SW480 (cell line): ENCODE data around the gene NKX1-1.
"Not testable (repeated sequence)": the region's sequence is repeated elsewhere in the genome, so short reads cannot be mapped to it uniquely, and the experiment has no call there.

ENCODE experiments used
- DNase-seq: peaks from one replicate; pipeline ENCODE4 v3.0.0-alpha.2; 2016; ENCODE audit warnings: low spot score

The NKX1-1 gene

GRCh38 chr4:1404573-1405253 is 1.5 kb downstream of the NKX1-1 start:
- no peak for DNase-seq

- no peak for DNase-seq
Observed at GRCh38 chr4:1403591-1404572, 2.4 kb downstream of the NKX1-1 start.

- no peak for DNase-seq
Observed at GRCh38 chr4:1403177-1403583, 3.1 kb downstream of the NKX1-1 start.

GRCh38 chr4:1402516-1403091 is 3.6 kb downstream of the NKX1-1 start:
- DNase-seq: no peak

GRCh38 chr4:1402021-1402515 is 4.2 kb downstream of the NKX1-1 start:
- DNase-seq: no peak

GRCh38 chr4:1401409-1402020 is 4.7 kb downstream of the NKX1-1 start:
- no peak for DNase-seq

GRCh38 chr4:1400831-1401408 is 5.3 kb downstream of the NKX1-1 start:
- DNase-seq: no peak

- DNase-seq: no peak
Observed at GRCh38 chr4:1400191-1400805, 5.9 kb downstream of the NKX1-1 start.

- no peak for DNase-seq
Observed at GRCh38 chr4:1399508-1400190, 6.6 kb downstream of the NKX1-1 start.

- no peak for DNase-seq
Observed at GRCh38 chr4:1398681-1399507, 7.3 kb downstream of the NKX1-1 start.

GRCh38 chr4:1396806-1397455 is 9.3 kb downstream of the NKX1-1 start:
- no peak for DNase-seq

GRCh38 chr4:1395941-1396805 is 10.1 kb downstream of the NKX1-1 start:
- no peak for DNase-seq

- not testable (repeated sequence) for DNase-seq
Observed at GRCh38 chr4:1395389-1395820, 10.8 kb downstream of the NKX1-1 start.

- DNase-seq: not testable (repeated sequence)
Observed at GRCh38 chr4:1394554-1395388, 11.5 kb downstream of the NKX1-1 start.

- no peak for DNase-seq
Observed at GRCh38 chr4:1393866-1394265, 12.4 kb downstream of the NKX1-1 start.

- not testable (repeated sequence) for DNase-seq
Observed at GRCh38 chr4:1393363-1393762, 12.9 kb downstream of the NKX1-1 start.
